DMS53 treated with DMSO at 0.1 percent for 48 hours (cell line): Measurements from ENCODE around the gene STX1B.

ENCODE experiments used
- DNase-seq: peaks from one replicate; lab custom pipeline; 2025; ENCODE audit not compliant: unreplicated experiment; lab: John Stamatoyannopoulos, UW

STX1B gene

GRCh38 chr16:30996985-30997724 lies 13.3 kb downstream of the STX1B start:
- no peak for DNase-seq

DNA sequence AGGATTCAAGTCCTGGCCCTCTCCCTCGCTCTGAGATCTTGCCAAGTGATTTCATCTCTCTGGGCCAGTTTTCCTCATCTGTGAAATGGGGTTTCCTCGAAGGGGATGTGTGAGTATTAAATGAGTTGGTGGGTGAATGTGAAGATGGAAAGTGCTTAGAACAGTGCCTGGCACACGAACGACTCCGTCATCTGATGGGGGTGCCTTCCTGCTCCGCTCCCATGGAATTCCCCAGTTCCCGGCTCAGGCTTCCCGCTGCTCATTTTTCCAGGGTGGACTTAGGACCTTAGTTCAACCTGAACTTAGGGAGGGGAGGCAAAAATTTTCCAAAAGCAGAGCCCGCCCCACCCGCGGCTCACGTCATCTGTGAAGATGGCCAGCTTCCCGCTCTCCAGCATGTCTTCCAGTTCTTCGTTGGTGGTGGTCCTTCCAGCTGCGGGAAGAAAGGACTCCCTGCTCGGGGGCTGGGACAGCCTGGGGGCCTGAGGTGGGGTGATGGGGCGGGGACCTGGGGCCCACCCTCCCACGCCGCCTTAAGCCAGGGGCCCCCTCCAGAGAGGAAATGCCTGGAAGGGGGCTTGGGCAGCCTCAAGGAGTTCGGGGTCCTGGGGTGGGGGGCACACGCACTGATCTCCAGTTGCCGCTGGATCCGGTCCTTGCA lies 14.0 kb downstream of the STX1B start:
- no peak for DNase-seq

GRCh38 chr16:30995927-30996323 lies 14.5 kb downstream of the STX1B start:
- DNase-seq: no peak

GRCh38 chr16:30992931-30993816 lies 17.3 kb downstream of the STX1B start:
- DNase-seq: no peak

GRCh38 chr16:30992276-30992780 lies 18.1 kb downstream of the STX1B start:
- no peak for DNase-seq

- DNase-seq: no peak
Observed at GRCh38 chr16:30991052-30991451, 19.4 kb downstream of the STX1B start.

DNA sequence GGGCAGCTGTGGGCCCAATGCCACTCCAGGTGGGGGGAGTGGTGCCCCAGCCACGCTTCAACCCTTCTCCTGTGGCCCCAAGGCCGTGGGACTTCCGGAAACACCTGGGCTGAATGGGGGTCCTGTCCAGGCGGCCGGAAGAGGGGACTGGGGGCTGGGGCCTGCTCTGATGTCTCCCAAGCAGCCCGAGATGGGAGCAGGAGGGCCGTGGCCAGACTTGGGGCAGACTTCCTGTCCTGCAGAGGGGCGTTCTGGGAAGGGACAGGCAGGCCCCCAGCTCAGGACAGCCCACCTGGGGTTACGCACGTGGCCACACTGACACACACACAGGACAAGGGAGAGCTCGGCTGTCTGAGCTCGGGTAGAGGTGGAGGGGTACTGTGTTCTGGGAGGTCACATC lies 20.3 kb downstream of the STX1B start:
- DNase-seq: no peak

GRCh38 chr16:30989469-30990047 lies 20.9 kb downstream of the STX1B start:
- DNase-seq: no peak

DNA sequence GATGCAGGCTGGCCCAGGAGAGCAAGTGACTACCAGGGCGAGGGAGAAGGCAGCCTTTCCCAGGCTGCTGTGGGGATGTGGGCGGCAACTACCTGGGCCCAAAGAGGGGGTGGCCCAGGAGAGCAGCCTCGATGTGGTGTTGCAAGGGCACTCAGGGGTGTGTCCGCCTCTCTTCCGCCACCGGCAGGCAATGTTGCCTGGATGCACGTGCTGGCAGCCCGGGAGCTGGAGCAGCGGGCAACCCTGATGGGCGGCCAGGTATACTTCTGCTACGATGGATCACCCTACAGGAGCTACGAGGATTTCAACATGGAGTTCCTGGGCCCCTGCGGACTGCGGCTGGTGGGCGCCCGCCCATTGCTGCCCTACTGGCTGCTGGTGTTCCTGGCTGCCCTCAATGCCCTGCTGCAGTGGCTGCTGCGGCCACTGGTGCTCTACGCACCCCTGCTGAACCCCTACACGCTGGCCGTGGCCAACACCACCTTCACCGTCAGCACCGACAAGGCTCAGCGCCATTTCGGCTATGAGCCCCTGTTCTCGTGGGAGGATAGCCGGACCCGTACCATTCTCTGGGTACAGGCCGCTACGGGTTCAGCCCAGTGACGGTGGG lies 22.8 kb downstream of the STX1B start:
- DNase-seq: no peak

GRCh38 chr16:30986129-30986991 lies 24.1 kb downstream of the STX1B start:
- no peak for DNase-seq

- peak; percentile 64 for DNase-seq
Observed at GRCh38 chr16:30985401-30986128, 24.9 kb downstream of the STX1B start.

- DNase-seq: peak; percentile 58
Observed at GRCh38 chr16:30984669-30985400, 25.6 kb downstream of the STX1B start, which contains the start of gene HSD3B7. Gene HSD3B7, plus strand, starts transcription at chr16:30985207. Its CDS starts 452 bp downstream, at chr16:30985659.

DNA sequence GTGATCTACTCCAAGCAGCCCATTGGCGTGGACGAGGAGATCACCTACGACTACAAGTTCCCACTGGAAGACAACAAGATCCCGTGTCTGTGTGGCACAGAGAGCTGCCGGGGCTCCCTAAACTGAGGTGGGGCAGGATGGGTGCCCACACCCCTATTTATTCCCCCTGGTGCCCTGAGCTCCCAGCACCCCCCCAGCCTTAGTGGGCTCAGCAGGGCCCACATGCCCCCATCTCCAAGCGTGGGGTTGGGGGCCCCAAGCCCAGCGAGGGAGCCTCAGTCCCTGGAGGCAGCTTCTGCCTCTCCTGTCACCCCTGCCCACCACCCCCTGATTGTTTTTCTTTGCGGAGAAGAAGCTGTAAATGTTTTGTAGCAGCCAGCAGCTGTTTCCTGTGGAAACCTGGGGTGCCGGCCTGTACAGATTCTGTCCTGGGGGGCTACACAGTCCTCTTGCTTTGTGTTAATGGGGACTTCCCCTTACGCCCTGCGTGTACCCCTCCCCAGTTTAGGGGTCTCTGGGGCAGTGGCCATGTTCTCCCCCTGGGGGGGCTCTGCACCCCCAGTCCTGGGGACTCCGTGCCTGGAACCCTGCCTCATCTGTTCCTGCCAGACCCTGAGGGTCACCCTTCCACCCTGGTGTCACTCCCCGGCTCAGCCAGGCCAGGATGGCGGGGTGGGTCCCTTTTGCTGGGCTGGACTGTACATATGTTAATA lies 26.4 kb downstream of the STX1B start:
- no peak for DNase-seq

- DNase-seq: no peak
Observed at GRCh38 chr16:30983289-30983889, 27.0 kb downstream of the STX1B start.

DNA sequence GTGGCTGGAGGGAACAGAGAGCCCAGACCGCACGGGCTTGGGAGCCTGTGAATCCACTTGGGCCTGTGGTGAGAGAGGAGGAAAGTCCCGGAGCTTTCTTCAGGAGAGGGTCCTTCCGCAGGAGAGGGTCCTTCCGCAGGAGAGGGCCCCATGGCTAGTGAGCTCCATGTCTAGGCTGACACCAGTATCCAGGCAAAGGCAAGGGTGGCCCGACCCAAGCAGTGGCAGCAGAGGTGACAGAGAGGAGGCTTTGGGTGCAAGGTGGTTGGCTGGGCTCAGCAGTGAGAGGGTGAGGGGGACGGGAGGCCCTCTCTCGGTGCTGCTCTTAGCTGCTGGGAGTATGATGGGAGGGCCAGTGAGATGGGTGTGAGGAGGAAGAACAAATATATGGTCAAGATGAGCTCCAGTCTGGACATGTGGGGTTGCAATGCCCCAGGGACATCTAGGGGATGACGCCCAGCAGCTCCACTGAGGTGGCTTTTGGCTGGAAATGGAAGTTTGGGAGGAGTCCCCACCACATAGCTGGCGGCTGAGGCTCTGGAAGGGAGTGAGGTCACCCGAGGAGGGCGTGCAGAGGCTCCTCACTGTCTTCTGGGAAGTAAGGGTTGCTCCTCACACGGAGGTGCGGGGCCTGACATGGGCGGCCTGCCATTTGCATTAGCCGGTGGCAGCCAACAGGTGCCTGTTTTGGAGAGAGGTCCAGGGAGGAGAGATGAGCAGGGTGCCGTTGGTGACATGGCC lies 27.7 kb downstream of the STX1B start:
- no peak for DNase-seq

GRCh38 chr16:30980959-30981358 lies 29.5 kb downstream of the STX1B start:
- DNase-seq: no peak

DNA sequence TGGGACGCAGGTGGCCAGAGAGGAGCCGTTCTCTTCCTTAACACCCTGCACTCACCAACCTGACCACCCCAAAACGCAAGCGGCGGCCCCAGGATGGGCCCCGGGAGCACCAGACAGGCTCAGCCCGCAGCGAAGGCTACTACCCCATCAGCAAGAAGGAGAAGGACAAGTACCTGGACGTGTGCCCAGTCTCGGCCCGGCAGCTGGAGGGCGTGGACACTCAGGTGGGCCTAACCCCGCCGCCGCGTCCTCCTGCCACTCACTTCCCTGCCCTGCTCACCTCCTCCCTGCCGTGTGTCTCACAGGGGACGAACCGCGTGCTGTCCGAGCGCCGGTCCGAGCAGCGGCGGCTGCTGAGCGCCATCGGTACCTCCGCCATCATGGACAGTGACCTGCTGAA lies 30.0 kb downstream of the STX1B start:
- DNase-seq: no peak
